GM21515 (cell line): Measurements from ENCODE around the gene DOHH.

Experiments used
- ATAC-seq: cut with Tn5 transposase; IDR thresholded peaks from one replicate; pipeline ENCODE4 v1.9.1; 2021; ENCODE audit not compliant: unreplicated experiment

The DOHH gene

GRCh38 chr19:3479834-3480215 is 20.6 kb downstream of the DOHH start:
- ATAC-seq: no peak

GRCh38 chr19:3479177-3479833 is 21.2 kb downstream of the DOHH start:
- ATAC-seq: no peak

- no peak for ATAC-seq
These were observed 21.9 kb downstream of the DOHH start for GRCh38 chr19:3478409-3479176.

GRCh38 chr19:3477951-3478350 is 22.5 kb downstream of the DOHH start:
- ATAC-seq: no peak

DNA sequence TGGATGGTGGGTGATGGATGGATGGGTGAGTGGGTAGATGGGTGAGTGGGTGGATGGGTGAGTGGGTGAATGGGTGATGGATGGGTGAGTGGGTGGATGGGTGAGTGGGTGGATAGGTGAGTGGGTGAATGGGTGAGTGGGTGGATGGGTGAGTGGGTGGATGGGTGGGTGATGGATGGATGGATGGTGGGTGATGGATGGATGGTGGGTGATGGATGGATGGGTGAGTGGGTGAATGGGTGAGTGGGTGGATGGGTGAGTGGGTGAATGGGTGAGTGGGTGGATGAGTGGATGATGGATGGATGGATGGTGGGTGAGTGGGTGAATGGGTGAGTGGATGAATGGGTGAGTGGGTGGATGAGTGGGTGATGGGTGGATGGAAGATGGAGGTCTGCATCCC is 23.0 kb downstream of the DOHH start:
- no peak for ATAC-seq

DNA sequence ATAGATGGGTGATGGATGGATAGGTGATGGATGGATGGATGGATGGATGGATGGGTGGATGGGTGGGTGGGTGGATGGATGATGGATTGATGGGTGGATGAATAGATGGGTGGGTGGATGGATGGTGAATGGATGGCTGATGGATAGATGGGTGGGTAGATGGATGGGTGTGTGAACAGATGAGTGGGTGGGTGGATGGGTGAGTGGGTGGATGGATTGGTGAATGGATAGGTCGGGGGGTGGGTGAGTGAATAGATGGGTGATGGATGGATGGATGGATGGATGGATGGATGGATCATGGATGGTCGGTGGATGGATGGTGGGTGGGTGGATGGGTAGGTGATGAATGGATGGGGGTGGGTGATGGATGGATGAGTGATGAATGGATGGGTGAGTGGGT is 23.6 kb downstream of the DOHH start:
- ATAC-seq: no peak

- ATAC-seq: no peak
These were observed 25.0 kb downstream of the DOHH start for GRCh38 chr19:3475449-3475848.

DNA sequence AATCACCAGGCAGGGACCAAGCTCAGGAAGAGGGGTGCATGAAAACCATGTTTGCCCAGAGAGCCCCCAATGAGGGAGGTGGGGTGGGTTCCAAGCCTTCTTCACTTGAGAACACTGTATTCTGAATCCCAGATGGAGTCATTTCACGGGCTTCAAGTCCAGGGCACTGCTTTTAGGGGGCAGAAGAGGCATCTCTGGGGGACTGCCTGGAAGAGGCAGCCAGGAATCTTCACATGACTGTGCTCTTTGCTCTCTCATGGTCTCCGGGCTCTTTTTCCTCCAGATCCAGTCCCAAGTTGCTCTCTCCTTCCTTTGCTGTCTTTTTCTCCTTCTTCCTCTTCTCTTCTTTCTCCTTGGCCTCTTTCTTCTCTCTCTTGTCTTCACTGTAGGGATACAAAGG is 25.9 kb downstream of the DOHH start:
- no peak for ATAC-seq

DNA sequence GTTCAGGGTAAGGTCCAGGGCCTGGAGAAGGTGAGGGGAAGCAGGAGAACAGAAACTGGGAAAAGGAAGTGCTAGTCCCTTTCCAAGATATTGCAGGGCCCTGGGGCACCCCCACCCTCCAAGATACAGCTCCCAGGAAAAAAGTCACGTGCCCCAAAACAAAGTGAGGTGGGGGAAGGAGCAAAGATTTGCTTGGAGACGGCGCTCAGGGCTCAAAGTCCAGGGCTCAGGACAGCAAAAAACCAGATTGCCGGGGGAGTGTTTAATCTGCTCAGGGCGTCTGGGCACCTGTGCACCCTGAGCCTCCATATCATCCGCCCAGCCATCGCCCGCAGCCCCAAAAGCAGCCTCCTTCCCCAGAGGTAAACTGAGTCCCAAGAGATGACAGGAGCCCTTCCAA is 26.5 kb downstream of the DOHH start:
- ATAC-seq: no peak

- no peak for ATAC-seq
These were observed 28.4 kb downstream of the DOHH start for GRCh38 chr19:3471954-3472655.

- ATAC-seq: no peak
These were observed 29.9 kb downstream of the DOHH start for GRCh38 chr19:3470500-3471128.

DNA sequence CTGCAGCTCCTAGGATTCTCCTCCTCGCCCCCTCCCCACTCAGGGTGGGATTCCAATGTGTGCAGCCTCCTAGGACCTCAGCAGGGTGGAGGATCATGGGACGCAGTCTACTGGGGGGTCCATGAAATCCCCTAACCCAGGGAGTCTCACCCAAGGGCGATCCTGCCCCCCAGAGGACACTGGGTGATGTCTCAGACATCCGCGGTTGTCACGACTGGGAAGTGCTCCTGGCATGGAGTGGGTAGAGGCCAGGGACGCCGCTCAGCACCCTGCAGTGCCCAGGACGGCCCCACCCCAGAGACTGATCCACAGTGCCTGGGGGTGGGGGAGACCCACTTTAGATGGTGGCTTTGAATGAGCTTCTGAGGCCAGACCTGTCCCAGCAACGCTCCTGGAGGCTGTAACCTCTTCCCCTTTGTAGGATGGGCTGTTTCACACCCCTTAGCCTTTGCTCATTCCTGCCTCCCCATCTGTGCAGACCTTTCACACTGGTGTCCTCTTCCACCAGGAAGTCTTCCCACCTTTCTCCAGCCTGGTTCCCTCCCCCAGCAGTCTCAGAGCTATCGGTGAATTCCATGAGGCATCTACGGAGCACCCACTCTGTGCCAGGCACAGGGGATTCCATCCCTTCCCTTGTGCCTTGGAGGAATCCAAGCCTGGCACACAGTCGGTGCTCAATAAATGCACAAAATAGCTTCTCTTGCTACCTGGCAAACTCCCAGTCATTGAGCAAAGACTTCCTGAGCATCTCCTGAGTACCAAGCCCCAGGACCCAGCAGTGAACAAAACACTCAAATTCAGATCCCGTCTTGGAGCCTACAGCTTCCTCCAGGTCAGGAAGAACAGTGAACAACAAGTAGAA is 30.6 kb downstream of the DOHH start:
- ATAC-seq: no peak

- ATAC-seq: no peak
These were observed 32.3 kb downstream of the DOHH start for GRCh38 chr19:3468211-3468610.

DNA sequence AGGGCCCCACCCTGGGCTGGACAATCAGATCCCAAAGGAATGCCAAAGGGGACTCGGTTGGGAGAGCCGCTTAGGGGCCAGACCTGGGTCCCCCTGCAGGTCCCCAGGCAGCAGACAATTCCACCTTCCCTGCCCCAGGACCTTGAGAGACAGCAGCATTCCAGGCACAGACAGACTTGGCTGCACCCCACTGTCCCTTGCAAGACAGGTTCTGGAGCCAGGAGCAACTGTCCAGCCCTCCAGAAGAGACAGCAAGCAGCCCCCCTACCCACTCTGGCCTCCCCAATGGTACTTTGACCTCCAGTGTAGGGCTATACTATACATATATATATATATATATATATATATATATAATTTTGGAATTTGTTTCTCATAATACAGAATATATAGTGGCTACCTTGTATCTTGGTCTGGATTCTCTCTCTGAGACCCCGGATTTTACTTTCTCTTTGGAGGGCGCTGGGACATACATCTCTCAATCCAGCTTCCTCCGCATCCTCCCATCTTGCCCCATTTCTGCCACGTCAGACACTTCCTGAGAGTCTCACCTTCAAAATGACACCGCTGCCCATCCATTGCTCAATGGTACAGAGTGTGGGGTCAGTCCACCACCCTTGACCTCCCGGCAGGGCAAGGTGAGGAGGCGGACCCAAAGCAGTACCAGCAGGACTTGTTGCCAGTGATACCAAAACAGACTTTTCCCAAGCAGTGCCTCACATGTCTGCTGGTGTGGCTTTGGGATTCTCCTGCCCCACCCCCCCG is 32.9 kb downstream of the DOHH start:
- ATAC-seq: no peak

GRCh38 chr19:3466635-3467034 is 33.8 kb downstream of the DOHH start:
- ATAC-seq: no peak

DNA sequence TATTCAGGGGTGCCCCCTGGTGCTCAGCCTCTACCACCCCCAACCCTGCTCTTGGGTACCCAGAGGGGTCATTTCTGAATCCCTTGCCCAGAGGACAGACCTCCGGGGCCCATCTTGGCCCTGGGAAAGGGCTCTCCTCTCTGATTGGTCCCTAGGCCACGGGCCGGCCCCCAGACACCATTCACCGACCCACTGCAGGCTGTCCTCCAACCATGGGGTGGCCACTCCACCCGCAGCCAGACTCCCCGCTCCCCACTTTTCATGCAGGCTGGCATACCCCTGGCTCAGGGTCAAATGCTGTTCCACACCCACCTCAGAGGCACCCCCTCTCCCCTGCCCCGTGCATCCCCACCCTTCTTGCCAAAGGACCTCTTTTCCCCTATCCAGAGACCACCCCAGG is 34.9 kb downstream of the DOHH start:
- ATAC-seq: no peak

DNA sequence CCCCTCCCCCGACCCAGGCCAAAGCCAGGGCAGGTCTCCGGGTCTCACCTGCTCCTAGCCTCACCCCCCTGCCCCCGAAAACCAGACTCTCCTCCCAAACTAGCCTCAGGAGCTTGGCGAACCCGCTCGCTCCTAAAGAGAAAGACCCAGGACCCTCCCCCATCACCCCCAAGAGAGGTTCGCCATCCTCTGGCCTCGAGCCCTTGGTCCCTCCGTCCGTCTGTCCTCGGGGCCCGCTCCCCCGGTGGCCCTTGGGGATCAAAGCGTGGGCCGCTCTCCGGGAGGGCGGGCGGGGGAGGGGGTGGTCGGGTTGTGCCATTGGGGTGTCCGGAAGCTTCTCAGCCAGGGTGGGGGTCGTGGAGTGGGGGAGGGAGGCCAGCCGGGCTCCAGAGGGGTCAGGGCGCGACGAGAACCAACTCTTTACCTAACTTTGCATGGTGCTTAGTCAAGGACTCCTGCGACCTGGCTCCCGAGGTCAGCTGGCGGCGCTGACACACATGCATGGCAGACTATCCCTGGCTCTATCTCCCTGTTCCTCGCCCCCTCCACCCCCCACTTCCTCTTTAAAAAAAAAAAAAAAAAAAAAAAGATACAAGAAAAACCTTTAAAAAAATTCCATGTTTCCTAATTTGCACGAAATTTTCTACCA is 35.8 kb downstream of the DOHH start:
- ATAC-seq: no peak

DNA sequence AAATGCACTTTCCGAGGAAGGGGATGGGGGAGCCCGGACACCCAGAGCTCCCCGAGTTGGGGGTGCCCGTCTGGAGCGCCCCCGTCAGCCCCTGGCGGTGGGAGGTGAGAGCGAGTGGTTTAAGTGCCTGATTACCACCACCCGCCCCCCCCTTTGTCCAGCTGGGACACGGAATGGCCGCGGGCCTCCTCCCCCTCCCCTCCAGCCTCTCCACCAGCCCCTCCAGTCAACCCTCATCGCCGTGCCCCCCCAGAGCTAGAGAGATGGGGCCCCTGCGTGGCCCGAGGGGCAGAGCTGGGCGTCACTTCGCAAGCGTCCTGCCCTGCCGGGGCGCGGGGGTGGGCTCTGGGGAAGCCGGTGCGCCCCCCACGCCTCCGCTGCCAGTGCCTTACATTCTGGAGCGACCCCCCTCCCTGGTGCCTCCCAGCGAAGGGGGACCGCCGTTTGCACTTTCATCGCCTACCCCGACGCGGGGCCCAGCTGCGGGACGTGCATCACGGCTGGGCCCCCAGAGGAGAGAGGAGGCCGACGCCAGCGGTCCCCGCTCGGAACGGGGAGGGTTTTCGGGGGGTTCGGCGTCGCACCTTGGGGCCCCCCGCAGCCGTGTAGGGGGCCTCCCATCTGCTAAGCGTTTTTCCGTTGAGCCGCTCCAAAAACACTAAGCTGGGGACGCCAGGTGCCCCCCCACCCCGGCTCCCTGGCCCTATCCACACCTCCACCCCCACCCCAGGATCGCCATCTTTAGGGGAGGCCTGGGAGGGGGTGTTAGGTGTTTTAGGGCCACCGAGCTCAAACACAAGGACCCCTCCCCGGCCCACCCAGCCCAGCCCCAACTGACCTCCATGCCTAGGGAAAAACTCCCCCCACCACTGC is 36.5 kb downstream of the DOHH start:
- ATAC-seq: no peak
